NT2/D1 (cell line): Measurements from ENCODE around the gene EIF4E1B.

Source experiments
- DNase-seq: peaks from one replicate; pipeline ENCODE4 v3.0.0-alpha.2; 2011; ENCODE audit warnings: low read depth, low spot score
- H3K27me3 ChIP-seq: 2 replicates; pipeline ENCODE4 v1.6.0; 2011; ENCODE audit warnings: mild to moderate bottlenecking; ENCODE audit not compliant: insufficient read length, insufficient read depth
- H3K36me3 ChIP-seq: 2 replicates; pipeline ENCODE4 v1.6.1; 2011; ENCODE audit warnings: mild to moderate bottlenecking, low read length, mixed read lengths; ENCODE audit not compliant: insufficient read depth, insufficient read length
- H3K4me1 ChIP-seq: 2 replicates; pipeline ENCODE4 v1.5.1; 2011; ENCODE audit not compliant: insufficient read depth, insufficient read length
- H3K4me3 ChIP-seq: 2 replicates; pipeline ENCODE4 v1.5.1; 2011; ENCODE audit warnings: low read depth; ENCODE audit not compliant: insufficient read length
- H3K9ac ChIP-seq: 2 replicates; pipeline ENCODE4 v1.6.0; 2011; ENCODE audit warnings: low read depth; ENCODE audit not compliant: insufficient read length
- H3K9me3 ChIP-seq: 2 replicates; pipeline ENCODE4 v1.5.1; 2011; ENCODE audit warnings: mild to moderate bottlenecking, low read length; ENCODE audit not compliant: insufficient read depth
- SUZ12 ChIP-seq: IDR thresholded peaks from 2 replicates; pipeline ENCODE4 v1.6.1; 2011; ENCODE audit not compliant: insufficient read length, insufficient read depth; ENCODE audit errors: extremely low read depth
- YY1 ChIP-seq: IDR thresholded peaks from 2 replicates; pipeline ENCODE4 v1.6.1; 2011; ENCODE audit not compliant: insufficient read length, insufficient read depth
- ZNF274 ChIP-seq: IDR thresholded peaks from 2 replicates; pipeline ENCODE4 v1.6.1; 2011; ENCODE audit warnings: mild to moderate bottlenecking, low read depth, low read length

The EIF4E1B gene, protein sequence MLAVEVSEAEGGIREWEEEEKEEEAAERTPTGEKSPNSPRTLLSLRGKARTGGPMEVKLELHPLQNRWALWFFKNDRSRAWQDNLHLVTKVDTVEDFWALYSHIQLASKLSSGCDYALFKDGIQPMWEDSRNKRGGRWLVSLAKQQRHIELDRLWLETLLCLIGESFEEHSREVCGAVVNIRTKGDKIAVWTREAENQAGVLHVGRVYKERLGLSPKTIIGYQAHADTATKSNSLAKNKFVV

DNA sequence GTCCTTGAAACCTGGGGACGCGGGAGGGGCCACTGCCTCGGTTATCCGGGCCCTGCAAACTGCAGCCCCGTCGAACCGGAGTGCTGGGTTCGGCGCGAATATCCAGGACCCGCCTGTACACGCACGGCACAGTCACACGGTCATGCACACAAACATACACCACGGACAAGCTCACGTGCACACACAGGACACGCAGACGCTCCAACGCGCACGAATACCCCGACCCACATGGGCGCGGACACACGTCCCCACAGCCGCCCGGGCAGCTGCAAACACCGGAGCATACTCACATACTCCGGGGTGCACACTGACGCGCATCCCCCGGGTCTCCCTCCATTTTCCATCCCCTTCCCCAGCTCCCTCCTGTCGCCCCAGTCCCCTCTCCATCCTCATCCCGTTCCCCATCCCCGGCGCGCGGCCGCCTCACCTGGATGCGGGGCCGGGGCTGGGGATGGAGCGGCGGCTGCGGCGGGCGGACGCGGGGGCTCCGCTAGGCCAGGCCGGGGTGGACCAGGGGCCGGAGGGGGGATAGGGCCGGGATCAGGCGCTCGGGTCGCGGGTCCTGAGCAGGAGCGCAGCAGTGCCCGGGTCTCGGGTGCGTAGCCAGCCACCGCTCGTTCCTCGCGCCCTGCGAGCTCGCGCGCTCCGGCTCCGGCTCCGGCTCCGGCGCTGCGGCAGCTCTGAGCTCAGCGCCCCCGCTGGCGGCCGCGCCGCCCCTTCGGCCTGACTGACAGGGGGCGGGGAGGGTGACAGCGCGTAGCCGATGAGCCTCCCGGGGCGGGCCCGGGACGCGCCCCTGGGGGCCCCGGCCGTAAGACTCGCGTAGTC lies at the start of gene EIF4E1B, which contains the start of gene SNCB:
Gene EIF4E1B (plus strand): TSS at position 823 of the 828 bp plus-strand sequence. CDS start 12,113 bp downstream, outside the sequence.
Gene SNCB (minus strand): TSS at position 682 of the 828 bp plus-strand sequence. CDS start 880 bp downstream, outside the sequence.
- no peak for TF ChIP-seq YY1
- TF ChIP-seq SUZ12, result no peak
- no peak for TF ChIP-seq ZNF274
- H3K9ac ChIP-seq, result peak within 1 kb of the TSS; percentile 70
- peaks cover 5% of the 10 kb centered on the region for H3K4me1 ChIP-seq
- peaks cover 39% of the 10 kb centered on the region for H3K27me3 ChIP-seq
- no peak for DNase-seq
- no peaks in the 10 kb centered on the region for H3K9me3 ChIP-seq
- H3K36me3 ChIP-seq, result no peaks in the 10 kb centered on the region
- H3K4me3 ChIP-seq, result peak within 1 kb of the TSS; percentile 70

GRCh38 chr5:176581361-176581760 lies 49.1 kb upstream of the EIF4E1B start:
- Histone ChIP-seq H3K4me3 (no peak overlapping the region), H3K9ac (no peak overlapping the region), H3K4me1 (no peaks in the 10 kb centered on the region), H3K9me3 (no peaks in the 10 kb centered on the region), H3K27me3 (no peaks in the 10 kb centered on the region), H3K36me3 (no peaks in the 10 kb centered on the region)
- no peak for DNase-seq
- TF ChIP-seq ZNF274 (no peak), SUZ12 (no peak), YY1 (no peak)

- Histone ChIP-seq H3K9me3 (no peaks in the 10 kb centered on the region), H3K4me1 (no peaks in the 10 kb centered on the region), H3K4me3 (no peak overlapping the region), H3K9ac (no peak overlapping the region), H3K27me3 (no peaks in the 10 kb centered on the region), H3K36me3 (no peaks in the 10 kb centered on the region)
- no peak for TF ChIP-seq YY1
- no peak for TF ChIP-seq ZNF274
- no peak for TF ChIP-seq SUZ12
- no peak for DNase-seq
Observed at GRCh38 chr5:176583076-176583475, 47.4 kb upstream of the EIF4E1B start.

- peaks cover 2% of the 10 kb centered on the region; the same call in 1 of the 2 replicates for H3K9me3 ChIP-seq
- no peaks in the 10 kb centered on the region for H3K36me3 ChIP-seq
- no peak for TF ChIP-seq SUZ12
- no peak for TF ChIP-seq ZNF274
- TF ChIP-seq YY1, result no peak
- no peak for DNase-seq
- H3K4me1 ChIP-seq, result no peaks in the 10 kb centered on the region
- no peaks in the 10 kb centered on the region for H3K27me3 ChIP-seq
- no peak overlapping the region for H3K9ac ChIP-seq
- no peak overlapping the region for H3K4me3 ChIP-seq
Observed at GRCh38 chr5:176587398-176587797, 43.1 kb upstream of the EIF4E1B start.

DNA sequence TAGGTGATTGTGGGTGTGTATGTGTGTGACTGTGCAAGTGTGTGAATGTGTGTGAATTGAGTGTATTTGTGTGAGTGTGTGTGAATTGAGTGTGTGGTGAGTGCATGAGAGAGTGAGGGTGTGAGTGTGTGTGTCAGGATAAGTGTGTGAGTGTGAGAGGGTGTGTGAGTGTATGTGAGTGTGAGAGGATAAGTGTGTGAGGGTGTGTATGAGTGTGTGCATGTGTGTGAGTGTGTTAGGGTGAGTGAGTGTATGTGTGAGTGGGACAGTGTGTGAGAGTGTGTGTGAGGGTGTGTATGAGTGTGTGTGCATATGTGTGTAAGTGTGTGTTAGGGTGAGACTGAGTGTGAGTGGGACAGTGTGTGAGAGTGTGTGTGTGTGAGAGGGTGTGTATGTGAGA lies 42.2 kb upstream of the EIF4E1B start:
- no peaks in the 10 kb centered on the region for H3K36me3 ChIP-seq
- no peak overlapping the region for H3K9ac ChIP-seq
- peaks cover 4% of the 10 kb centered on the region; the same call in 1 of the 2 replicates for H3K9me3 ChIP-seq
- H3K27me3 ChIP-seq, result no peaks in the 10 kb centered on the region
- H3K4me3 ChIP-seq, result no peak overlapping the region
- no peak for TF ChIP-seq ZNF274
- no peak for TF ChIP-seq SUZ12
- TF ChIP-seq YY1, result no peak
- no peaks in the 10 kb centered on the region for H3K4me1 ChIP-seq
- DNase-seq, result no peak

DNA sequence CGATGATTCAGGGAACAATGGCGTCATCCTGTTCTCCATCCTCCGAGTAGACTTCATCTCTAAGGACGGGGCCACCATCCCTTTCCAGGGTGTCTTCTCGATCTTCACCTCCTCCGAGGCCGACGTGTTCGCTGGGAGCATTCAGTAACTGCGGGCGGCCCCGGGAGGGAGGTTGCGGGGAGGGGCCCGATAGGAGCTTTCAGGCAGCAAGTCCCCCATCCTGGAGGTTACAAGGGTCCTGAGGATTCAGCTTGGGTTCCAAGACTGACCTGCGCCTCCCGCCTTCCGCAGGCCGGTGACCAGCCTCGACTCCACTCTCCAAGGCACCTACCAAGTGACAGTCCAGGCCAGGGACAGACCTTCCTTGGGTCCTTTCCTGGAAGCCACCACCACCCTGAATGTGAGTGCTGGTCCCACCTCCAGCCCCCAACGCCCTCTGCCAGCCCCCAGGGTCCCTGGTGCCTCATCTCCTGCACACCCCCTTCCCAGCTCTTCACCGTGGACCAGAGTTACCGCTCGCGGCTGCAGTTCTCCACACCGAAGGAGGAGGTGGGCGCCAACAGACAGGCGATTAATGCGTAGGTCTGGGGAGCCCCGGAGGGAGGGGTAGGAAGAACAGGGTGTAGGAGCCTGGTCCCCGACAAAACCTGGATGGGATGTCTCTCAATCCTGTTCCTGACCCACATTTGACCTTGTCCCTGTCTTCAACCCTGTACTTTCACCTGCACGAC lies 41.3 kb upstream of the EIF4E1B start:
- peaks cover 4% of the 10 kb centered on the region; the same call in 1 of the 2 replicates for H3K9me3 ChIP-seq
- H3K36me3 ChIP-seq, result no peaks in the 10 kb centered on the region
- no peak for DNase-seq
- H3K4me3 ChIP-seq, result no peak overlapping the region
- H3K9ac ChIP-seq, result no peak overlapping the region
- no peaks in the 10 kb centered on the region for H3K27me3 ChIP-seq
- TF ChIP-seq YY1 (no peak), ZNF274 (no peak), SUZ12 (no peak)
- no peaks in the 10 kb centered on the region for H3K4me1 ChIP-seq
